Amniotic stem cell (primary cell): ENCODE data around the gene EPC2.
A peak's percentile ranks its signal among the peaks of the same experiment; 100 is the strongest.
"Not testable (repeated sequence)": the region's sequence is repeated elsewhere in the genome, so short reads cannot be mapped to it uniquely, and the experiment has no call there.

ENCODE experiments used
- DNase-seq: peaks from one replicate; lab custom pipeline; 2025; lab: John Stamatoyannopoulos, UW

Gene EPC2

GRCh38 chr2:148642112-148642744 lies 2.3 kb upstream of the EPC2 start:
- no peak for DNase-seq

GRCh38 chr2:148642891-148643416 lies 1.6 kb upstream of the EPC2 start:
- no peak for DNase-seq

GRCh38 chr2:148643421-148643820 lies 1.1 kb upstream of the EPC2 start:
- no peak for DNase-seq

- DNase-seq: peak; percentile 91
These were observed 460 bp downstream of the EPC2 start for GRCh38 chr2:148644883-148645538.

GRCh38 chr2:148645539-148646230 lies 1.1 kb downstream of the EPC2 start:
- DNase-seq: peak; percentile 72

- no peak for DNase-seq
These were observed 1.6 kb downstream of the EPC2 start for GRCh38 chr2:148646231-148646559.

- not testable (repeated sequence) for DNase-seq
These were observed 3.2 kb downstream of the EPC2 start for GRCh38 chr2:148647711-148648110.

- no peak for DNase-seq
These were observed 5.4 kb downstream of the EPC2 start for GRCh38 chr2:148649936-148650335.

GRCh38 chr2:148650881-148651280 lies 6.3 kb downstream of the EPC2 start:
- DNase-seq: no peak

- no peak for DNase-seq
These were observed 7.4 kb downstream of the EPC2 start for GRCh38 chr2:148651972-148652371.

GRCh38 chr2:148653437-148653836 lies 8.9 kb downstream of the EPC2 start:
- DNase-seq: no peak

- no peak for DNase-seq
These were observed 9.9 kb downstream of the EPC2 start for GRCh38 chr2:148654435-148654834.

- no peak for DNase-seq
These were observed 12.0 kb downstream of the EPC2 start for GRCh38 chr2:148656516-148656915.

- no peak for DNase-seq
These were observed 14.5 kb downstream of the EPC2 start for GRCh38 chr2:148658807-148659722.

- DNase-seq: no peak
These were observed 16.4 kb downstream of the EPC2 start for GRCh38 chr2:148660999-148661398.

- not testable (repeated sequence) for DNase-seq
These were observed 17.8 kb downstream of the EPC2 start for GRCh38 chr2:148662332-148662731.

- DNase-seq: no peak
These were observed 19.7 kb downstream of the EPC2 start for GRCh38 chr2:148664229-148664628.

GRCh38 chr2:148666555-148666954 lies 22.0 kb downstream of the EPC2 start:
- DNase-seq: no peak

- DNase-seq: no peak
These were observed 22.7 kb downstream of the EPC2 start for GRCh38 chr2:148667113-148667836.

- no peak for DNase-seq
These were observed 26.2 kb downstream of the EPC2 start for GRCh38 chr2:148670773-148671172.
